Progenitor cell of endocrine pancreas (in vitro differentiated cells): ENCODE results near the gene FEM1B. TPM values are rescaled to one million over a fixed set of nuclear protein-coding genes. Genes with fewer than 3 reads are reported as not detected.

Experiments used
- DNase-seq: peaks from one replicate; pipeline ENCODE4 v3.0.0; 2021; ENCODE audit warnings: low spot score; ENCODE audit not compliant: unreplicated experiment
- H3K27ac Mint-ChIP-seq: 2 replicates; pipeline ENCODE4 v1.8.0; 2021; ENCODE audit warnings: mild to moderate bottlenecking, moderate library complexity, mixed read lengths
- H3K27me3 Mint-ChIP-seq: 2 replicates; pipeline ENCODE4 v1.8.0; 2021; ENCODE audit warnings: mixed read lengths
- H3K36me3 Mint-ChIP-seq: 2 replicates; pipeline ENCODE4 v1.8.0; 2022; ENCODE audit warnings: mixed read lengths; ENCODE audit not compliant: insufficient read depth
- H3K4me1 Mint-ChIP-seq: 2 replicates; pipeline ENCODE4 v1.8.0; 2021; ENCODE audit warnings: low read depth, mixed read lengths
- H3K4me3 Mint-ChIP-seq: 2 replicates; pipeline ENCODE4 v1.8.0; 2021; ENCODE audit warnings: low read depth, mild to moderate bottlenecking, moderate library complexity, mixed read lengths
- H3K9me3 Mint-ChIP-seq: 2 replicates; pipeline ENCODE4 v1.8.0; 2021; ENCODE audit warnings: low read depth, mixed read lengths
- total RNA-seq: library from RNA; stranded (reverse); gene quantifications from 2 replicates; pipeline ENCODE4 v1.2.1, GENCODE V29; 2021
- TF ChIP-seq, protein P1 (sequence below): fragments of 200-600 bp; sonication (generic); IDR thresholded peaks from one replicate; pipeline ENCODE4 v1.5.0; 2021; ENCODE audit warnings: antibody characterized with exemption, mild to moderate bottlenecking; ENCODE audit not compliant: unreplicated experiment

The FEM1B gene
- total RNA-seq, 1 donor from 2014 or later: 45.9 TPM

DNA sequence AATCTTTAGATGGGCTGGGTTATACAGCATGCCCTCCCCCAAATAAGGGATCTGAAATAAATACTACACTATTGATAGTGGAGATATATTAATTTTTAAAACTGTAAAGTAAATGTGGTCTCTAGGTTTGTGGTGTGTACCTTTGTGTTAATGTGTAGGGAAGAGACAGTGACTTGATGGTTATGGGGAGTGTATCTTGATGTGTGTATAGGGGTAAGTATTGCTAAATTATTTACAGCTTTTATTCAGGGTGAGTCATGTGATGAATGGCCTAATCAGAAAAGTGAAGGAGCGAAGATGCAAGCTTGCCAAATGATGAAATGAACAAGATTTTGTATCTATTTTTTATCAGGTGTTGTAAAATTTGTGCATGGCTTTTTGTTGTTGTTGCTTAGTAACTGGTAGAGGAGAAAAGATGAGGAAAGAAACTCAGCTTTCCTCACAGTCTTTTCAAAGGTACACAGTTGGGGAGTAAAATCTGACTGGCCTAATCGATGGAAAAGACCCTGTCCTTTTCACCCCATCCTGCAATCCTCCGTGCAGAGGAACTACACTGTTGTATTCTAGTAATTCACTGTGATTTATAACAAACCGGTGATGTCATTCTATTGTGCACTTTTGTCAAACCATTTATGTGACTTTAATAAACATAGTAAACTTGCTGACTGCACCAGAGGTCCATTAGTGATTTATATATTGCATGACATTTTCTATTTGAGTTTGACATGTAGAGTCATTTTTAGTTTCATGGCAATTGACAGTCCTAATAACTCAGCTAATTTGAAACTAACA, 17.7 kb downstream of the FEM1B start:
- H3K27ac Mint-ChIP-seq: no peak overlapping the region
- TF ChIP-seq, protein P1, sequence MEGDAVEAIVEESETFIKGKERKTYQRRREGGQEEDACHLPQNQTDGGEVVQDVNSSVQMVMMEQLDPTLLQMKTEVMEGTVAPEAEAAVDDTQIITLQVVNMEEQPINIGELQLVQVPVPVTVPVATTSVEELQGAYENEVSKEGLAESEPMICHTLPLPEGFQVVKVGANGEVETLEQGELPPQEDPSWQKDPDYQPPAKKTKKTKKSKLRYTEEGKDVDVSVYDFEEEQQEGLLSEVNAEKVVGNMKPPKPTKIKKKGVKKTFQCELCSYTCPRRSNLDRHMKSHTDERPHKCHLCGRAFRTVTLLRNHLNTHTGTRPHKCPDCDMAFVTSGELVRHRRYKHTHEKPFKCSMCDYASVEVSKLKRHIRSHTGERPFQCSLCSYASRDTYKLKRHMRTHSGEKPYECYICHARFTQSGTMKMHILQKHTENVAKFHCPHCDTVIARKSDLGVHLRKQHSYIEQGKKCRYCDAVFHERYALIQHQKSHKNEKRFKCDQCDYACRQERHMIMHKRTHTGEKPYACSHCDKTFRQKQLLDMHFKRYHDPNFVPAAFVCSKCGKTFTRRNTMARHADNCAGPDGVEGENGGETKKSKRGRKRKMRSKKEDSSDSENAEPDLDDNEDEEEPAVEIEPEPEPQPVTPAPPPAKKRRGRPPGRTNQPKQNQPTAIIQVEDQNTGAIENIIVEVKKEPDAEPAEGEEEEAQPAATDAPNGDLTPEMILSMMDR: no peak
- peaks cover 25% of the 10 kb centered on the region for H3K36me3 Mint-ChIP-seq
- H3K9me3 Mint-ChIP-seq: peaks cover 10% of the 10 kb centered on the region
- H3K27me3 Mint-ChIP-seq: no peaks in the 10 kb centered on the region
- H3K4me3 Mint-ChIP-seq: no peak overlapping the region
- H3K4me1 Mint-ChIP-seq: peaks cover 4% of the 10 kb centered on the region
- no peak for DNase-seq

DNA sequence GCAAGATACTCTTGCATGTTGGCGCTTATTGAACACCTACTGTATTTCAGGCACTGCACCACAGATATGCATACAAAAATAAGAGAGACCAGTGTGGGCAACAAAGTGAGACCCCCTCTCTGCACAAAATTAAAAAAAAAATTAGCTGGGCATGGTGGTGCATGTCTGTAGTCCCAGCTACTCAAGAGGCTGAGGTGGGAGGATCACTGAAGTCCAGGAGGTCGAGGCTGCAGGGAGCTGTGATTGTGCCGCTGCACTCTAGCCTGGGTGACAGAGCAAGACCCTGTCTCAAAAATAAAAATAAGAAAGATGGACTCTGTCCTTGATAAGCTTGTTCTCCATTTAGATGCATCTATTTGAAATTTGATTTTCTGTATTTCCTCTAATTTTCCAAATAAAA, 20.8 kb downstream of the FEM1B start:
- no peak for DNase-seq
- H3K9me3 Mint-ChIP-seq: peaks cover 10% of the 10 kb centered on the region
- peaks cover 14% of the 10 kb centered on the region for H3K36me3 Mint-ChIP-seq
- TF ChIP-seq, protein P1: no peak
- H3K27ac Mint-ChIP-seq: no peak overlapping the region
- H3K4me1 Mint-ChIP-seq: no peaks in the 10 kb centered on the region
- no peaks in the 10 kb centered on the region for H3K27me3 Mint-ChIP-seq
- H3K4me3 Mint-ChIP-seq: no peak overlapping the region

DNA sequence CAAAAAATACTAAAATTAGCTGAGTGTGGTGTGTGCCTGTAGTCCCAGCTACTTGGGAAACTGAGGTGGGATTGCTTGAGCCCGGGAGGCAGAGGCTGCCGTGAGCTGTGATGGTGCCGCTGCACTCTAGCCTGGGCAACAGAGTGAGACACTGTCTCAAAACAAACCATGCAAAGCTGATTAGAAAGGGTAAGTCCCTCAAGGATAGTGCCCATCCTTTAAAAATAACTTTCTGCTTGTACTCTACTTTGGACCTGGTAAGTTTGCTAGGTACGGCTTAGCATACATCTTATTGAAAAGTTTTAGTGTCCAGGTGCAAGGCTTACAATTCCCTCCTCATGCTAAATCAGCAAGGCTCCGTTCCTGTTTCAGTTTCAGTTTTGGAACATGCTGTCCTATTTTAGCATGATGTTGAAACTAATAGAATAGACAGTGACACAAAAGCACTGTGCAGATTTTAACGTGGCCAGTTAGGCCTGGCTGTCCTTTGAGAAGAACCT, 21.4 kb downstream of the FEM1B start:
- H3K4me1 Mint-ChIP-seq: no peaks in the 10 kb centered on the region
- peaks cover 10% of the 10 kb centered on the region for H3K9me3 Mint-ChIP-seq
- no peak overlapping the region for H3K4me3 Mint-ChIP-seq
- TF ChIP-seq, protein P1: no peak
- no peaks in the 10 kb centered on the region for H3K27me3 Mint-ChIP-seq
- DNase-seq: no peak
- no peak overlapping the region for H3K27ac Mint-ChIP-seq
- H3K36me3 Mint-ChIP-seq: peaks cover 14% of the 10 kb centered on the region

DNA sequence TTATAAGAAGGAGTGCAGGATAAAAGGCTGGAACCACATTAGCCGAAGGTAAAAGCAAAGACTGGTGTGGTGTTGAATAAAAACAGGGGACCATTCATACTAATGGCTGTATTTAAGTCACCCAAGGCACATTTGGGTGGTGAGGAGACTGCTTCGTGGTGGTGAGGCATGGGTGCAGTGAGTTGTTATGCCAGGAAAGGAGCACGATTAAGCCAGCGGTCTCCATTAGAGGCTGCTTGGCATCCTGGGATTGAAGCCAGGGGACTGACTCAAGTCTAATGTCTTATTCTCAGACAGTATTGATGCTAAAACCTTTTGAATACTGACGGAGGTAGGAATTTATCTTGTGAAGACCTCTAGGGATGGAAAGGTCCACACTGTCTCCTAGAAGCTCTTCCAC, 21.9 kb downstream of the FEM1B start:
- H3K9me3 Mint-ChIP-seq: peaks cover 10% of the 10 kb centered on the region
- peaks cover 14% of the 10 kb centered on the region for H3K36me3 Mint-ChIP-seq
- no peak overlapping the region for H3K4me3 Mint-ChIP-seq
- DNase-seq: no peak
- no peaks in the 10 kb centered on the region for H3K27me3 Mint-ChIP-seq
- TF ChIP-seq, protein P1: no peak
- H3K27ac Mint-ChIP-seq: no peak overlapping the region
- H3K4me1 Mint-ChIP-seq: peaks cover under 1% of the 10 kb centered on the region

DNA sequence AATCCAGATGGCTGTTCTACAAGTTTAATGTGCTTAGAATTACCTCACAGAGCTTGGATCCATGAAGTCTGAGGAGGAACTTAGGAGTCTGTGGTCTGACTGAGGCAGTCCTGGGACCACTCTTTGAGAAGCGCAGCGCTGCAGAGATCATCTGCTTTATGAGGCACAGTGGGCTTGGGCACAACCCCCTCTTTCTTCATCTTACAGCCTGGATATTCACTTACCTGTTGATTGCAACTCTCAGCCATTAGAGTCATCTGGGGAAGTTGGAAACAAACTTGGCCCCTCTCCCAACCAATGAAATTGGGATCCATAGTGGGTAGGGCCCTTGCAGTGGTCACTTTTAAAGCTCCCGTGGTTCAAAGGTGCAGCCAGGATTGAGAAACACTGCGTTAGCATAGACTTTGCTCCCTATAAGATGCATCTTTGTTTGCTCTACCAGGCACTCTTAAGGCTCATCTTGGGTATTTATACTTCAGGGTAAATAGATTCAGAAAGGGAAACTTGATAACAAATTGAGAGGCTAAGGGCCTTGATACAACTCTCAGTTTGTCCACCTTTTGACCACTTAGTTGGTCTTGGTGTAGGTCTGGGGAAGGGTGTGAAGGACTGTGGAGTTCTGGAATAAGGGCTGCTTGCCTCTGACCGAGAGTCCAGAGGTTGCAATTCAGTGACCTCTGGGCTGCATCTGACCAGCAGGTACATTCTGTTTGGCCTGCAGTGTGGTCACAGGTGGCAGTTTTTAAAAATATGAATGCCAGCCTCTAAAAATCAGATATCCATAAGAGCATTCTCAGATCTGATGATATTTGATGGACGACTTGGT, 22.8 kb downstream of the FEM1B start:
- H3K27me3 Mint-ChIP-seq: no peaks in the 10 kb centered on the region
- H3K4me1 Mint-ChIP-seq: peaks cover 3% of the 10 kb centered on the region
- H3K4me3 Mint-ChIP-seq: no peak overlapping the region
- DNase-seq: no peak
- H3K36me3 Mint-ChIP-seq: peaks cover 9% of the 10 kb centered on the region
- peak overlapping the region; percentile 50 for H3K27ac Mint-ChIP-seq
- TF ChIP-seq, protein P1: no peak
- H3K9me3 Mint-ChIP-seq: peaks cover 7% of the 10 kb centered on the region
